ENCODE data around the gene FAM131C.
"Not testable (repeated sequence)": the region's sequence is repeated elsewhere in the genome, so short reads cannot be mapped to it uniquely, and the experiment has no call there.

FAM131C gene

GRCh38 chr1:16032388-16033102 is 40.9 kb downstream of the FAM131C start:
- Histone ChIP-seq H3K36me3 (no peaks in the 10 kb centered on the region), H3K4me3 (ENCODE audit: low read depth, low read length) (no peak overlapping the region), H3K27me3 (ENCODE audit: insufficient read depth, low read depth, severe bottlenecking) (no peaks in the 10 kb centered on the region), H3K27ac (no peak overlapping the region), H3K9me3 (ENCODE audit: severe bottlenecking) (no peaks in the 10 kb centered on the region)
- peak; percentile 95 for DNase-seq
- TF ChIP-seq CTCF (IDR thresholded peaks at IDR 0.05; ENCODE audit: low read depth, low read length), result peak; percentile 93

- Histone ChIP-seq H3K9me3 (ENCODE audit: severe bottlenecking) (no peaks in the 10 kb centered on the region), H3K27ac (no peak overlapping the region), H3K4me3 (ENCODE audit: low read depth, low read length) (no peak overlapping the region), H3K36me3 (no peaks in the 10 kb centered on the region), H3K27me3 (ENCODE audit: insufficient read depth, low read depth, severe bottlenecking) (no peaks in the 10 kb centered on the region)
- TF ChIP-seq CTCF (IDR thresholded peaks at IDR 0.05; ENCODE audit: low read depth, low read length), result no peak
- DNase-seq, result no peak
These were observed 41.9 kb downstream of the FAM131C start for GRCh38 chr1:16031551-16031950.

GRCh38 chr1:16029288-16029687 is 44.2 kb downstream of the FAM131C start:
- Histone ChIP-seq H3K9me3 (ENCODE audit: severe bottlenecking) (no peaks in the 10 kb centered on the region), H3K4me3 (ENCODE audit: low read depth, low read length) (no peak overlapping the region), H3K36me3 (no peaks in the 10 kb centered on the region), H3K27ac (no peak overlapping the region), H3K27me3 (ENCODE audit: insufficient read depth, low read depth, severe bottlenecking) (no peaks in the 10 kb centered on the region)
- DNase-seq, result no peak
- no peak for TF ChIP-seq CTCF (IDR thresholded peaks at IDR 0.05; ENCODE audit: low read depth, low read length)

- not testable (repeated sequence) for H3K36me3 ChIP-seq; H3K27ac ChIP-seq; H3K4me3 ChIP-seq (ENCODE audit: low read depth, low read length); DNase-seq; H3K27me3 ChIP-seq (ENCODE audit: insufficient read depth, low read depth, severe bottlenecking); H3K9me3 ChIP-seq (ENCODE audit: severe bottlenecking)
These were observed 44.5 kb downstream of the FAM131C start for GRCh38 chr1:16029003-16029268.

GRCh38 chr1:16028237-16029002 is 45.0 kb downstream of the FAM131C start:
- H3K27me3 ChIP-seq (ENCODE audit: insufficient read depth, low read depth, severe bottlenecking), result no peaks in the 10 kb centered on the region
- H3K9me3 ChIP-seq (ENCODE audit: severe bottlenecking), result no peaks in the 10 kb centered on the region
- H3K27ac ChIP-seq, result no peak overlapping the region
- no peak for DNase-seq
- no peak for TF ChIP-seq CTCF (IDR thresholded peaks at IDR 0.05; ENCODE audit: low read depth, low read length)
- no peak overlapping the region for H3K4me3 ChIP-seq (ENCODE audit: low read depth, low read length)
- no peaks in the 10 kb centered on the region for H3K36me3 ChIP-seq

- Histone ChIP-seq H3K36me3 (no peaks in the 10 kb centered on the region), H3K4me3 (ENCODE audit: low read depth, low read length) (no peak overlapping the region), H3K9me3 (ENCODE audit: severe bottlenecking) (no peaks in the 10 kb centered on the region), H3K27ac (no peak overlapping the region), H3K27me3 (ENCODE audit: insufficient read depth, low read depth, severe bottlenecking) (no peaks in the 10 kb centered on the region)
- no peak for TF ChIP-seq CTCF (IDR thresholded peaks at IDR 0.05; ENCODE audit: low read depth, low read length)
- DNase-seq, result no peak
These were observed 46.5 kb downstream of the FAM131C start for GRCh38 chr1:16026723-16027484.

- DNase-seq; H3K9me3 ChIP-seq (ENCODE audit: severe bottlenecking); H3K36me3 ChIP-seq; H3K4me3 ChIP-seq (ENCODE audit: low read depth, low read length); H3K27me3 ChIP-seq (ENCODE audit: insufficient read depth, low read depth, severe bottlenecking); H3K27ac ChIP-seq: not testable (repeated sequence)
These were observed 47.1 kb downstream of the FAM131C start for GRCh38 chr1:16026302-16026701.
